Measurements from ENCODE around the gene RXFP4. TPM values are rescaled to one million over a fixed set of nuclear protein-coding genes. Genes with fewer than 3 reads are reported as not detected.

Gene RXFP4
- total and polyA plus RNA-seq, 9 of the 15 experiments (the other 6 are each of a cell fraction or from before 2014, with no cell fraction given), result 0.64 TPM; not detected in 8

- 5% methylated on average over 3 of the region's 3 CpGs for WGBS (ENCODE audit: insufficient coverage, low coverage, missing lambda C conversion rate)
- Histone ChIP-seq H3K27me3 (ENCODE audit: control insufficient read depth in 2 of 2, insufficient read depth in 2 of 2, low read length in 2 of 2) (no peaks in the 10 kb centered on the region), H3K27ac (ENCODE audit: extremely low read depth, low read depth, low read length) (no peak overlapping the region), H3K9me1 (ENCODE audit: control insufficient read depth, insufficient read depth, low read length) (no peaks in the 10 kb centered on the region), H3K4me1 (replicated peaks in 1 of 2; ENCODE audit: control insufficient read depth in 2 of 2, insufficient read depth in 2 of 2, low read length in 2 of 2) (peaks cover 0 to 4% of the 10 kb centered on the region in 2 experiments; a peak in 3 of 5 replicates), H2AFZ (ENCODE audit: low read depth, low read length) (no peak overlapping the region), H3K4me2 (ENCODE audit: insufficient read depth, low read length) (no peak overlapping the region), H3K9me3 (replicated peaks; ENCODE audit: control insufficient read depth, insufficient read depth, low read depth, low read length) (no peaks in the 10 kb centered on the region), H3K9ac (ENCODE audit: insufficient read depth in 1 of 2, low read depth in 2 of 2, low read length in 2 of 2) (no peak overlapping the region; a peak in 1 of 4 replicates), H4K20me1 (replicated peaks; ENCODE audit: control insufficient read depth, insufficient read depth, low read length) (no peaks in the 10 kb centered on the region), H3K4me3 (no peak overlapping the region), H3K79me2 (ENCODE audit: control insufficient read depth, insufficient read depth, low read length) (no peaks in the 10 kb centered on the region), H3K36me3 (ENCODE audit: control insufficient read depth, insufficient read depth, low read length) (peaks cover 11% of the 10 kb centered on the region)
- intact Hi-C loops (cut with micrococcal nuclease), result no loop called here
- ChIA-PET POLR2A (interaction anchor here (0.6 to 2.4 kb wide), 6 partner anchors 9 to 152 kb away, joined by 3 to 14 read pairs (median 4); partner anchors contain the start of gene KHDC4), CTCF (ENCODE audit: low intra/inter-chr PET ratio) (no interaction called here)
- in situ Hi-C loops (cut with MboI), result no loop called here
- FAIRE-seq (no peak), DNase-seq (ENCODE audit: extremely low read depth in 1 of 4, low spot score in 3 of 4) (no peak), ATAC-seq (no peak; the same call in 2 of the 3 replicates)
- BruUV-seq (replicated peaks), result no TSS peak
- TF ChIP-seq REST (IDR thresholded peaks at IDR 0.05; ENCODE audit: borderline replicate concordance), result peak; percentile 56
- TF ChIP-seq REST (CRISPR knock-in tag; IDR thresholded peaks at IDR 0.05; ENCODE audit: low read depth), result no peak
- 0 out of 2 replicates have a peak, but pooled peaks have one; percentile 22 for TF ChIP-seq FOSL1 (tag; conservative IDR thresholded peaks at IDR 0.05)
- no peak for TF ChIP-seq BRD4 (IDR thresholded peaks at IDR 0.05)
These were observed 48.6 kb upstream of the RXFP4 start for GRCh38 chr1:155892796-155893195.
